ENCODE results near the gene LSP1.
A peak's percentile ranks its signal among the peaks of the same experiment; 100 is the strongest.

LSP1 gene

GRCh38 chr11:1828542-1828941 is 24.3 kb upstream of the LSP1 start:
- Mint-ChIP-seq H3K4me1 (no peaks in the 10 kb centered on the region), H3K36me3 (no peaks in the 10 kb centered on the region), H3K27ac (no peak overlapping the region), H3K4me3 (no peak overlapping the region), H3K9me3 (no peaks in the 10 kb centered on the region), H3K27me3 (peaks cover 51% of the 10 kb centered on the region)
- no peak for DNase-seq
- CTCF ChIA-PET: interaction anchor here (1.3 to 10.0 kb wide), 3 partner anchors 121 to 176 kb away, joined by 4 to 341 read pairs (median 8); no protein-coding TSS in a partner anchor

- no peaks in the 10 kb centered on the region for H3K36me3 Mint-ChIP-seq
- no peaks in the 10 kb centered on the region for H3K4me1 Mint-ChIP-seq
- no peak overlapping the region for H3K4me3 Mint-ChIP-seq
- CTCF ChIA-PET: interaction anchor here (1.3 to 10.0 kb wide), 3 partner anchors 122 to 176 kb away, joined by 4 to 341 read pairs (median 8); no protein-coding TSS in a partner anchor
- no peak for DNase-seq
- no peak overlapping the region for H3K27ac Mint-ChIP-seq
- H3K27me3 Mint-ChIP-seq: peaks cover 58% of the 10 kb centered on the region
- H3K9me3 Mint-ChIP-seq: no peaks in the 10 kb centered on the region
These were observed 23.7 kb upstream of the LSP1 start for GRCh38 chr11:1829039-1829820.

DNA sequence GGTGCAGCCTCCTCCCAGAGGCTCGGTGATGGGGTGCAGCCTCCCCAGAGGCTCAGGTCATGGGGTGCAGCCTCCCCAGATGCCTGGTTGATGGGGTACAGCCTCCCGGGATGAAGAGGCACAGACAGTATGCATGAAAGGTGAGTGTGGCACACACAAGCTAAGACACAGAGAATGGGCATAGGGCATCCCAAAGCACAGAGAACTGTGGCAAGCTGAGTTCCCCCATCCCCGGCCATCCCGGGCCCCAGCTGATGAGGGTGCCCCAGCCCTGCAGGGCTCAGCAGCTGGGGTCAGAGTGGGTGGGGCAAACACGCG is 22.9 kb upstream of the LSP1 start:
- Mint-ChIP-seq H3K4me3 (no peak overlapping the region), H3K9me3 (no peaks in the 10 kb centered on the region), H3K4me1 (no peaks in the 10 kb centered on the region), H3K36me3 (no peaks in the 10 kb centered on the region), H3K27ac (no peak overlapping the region), H3K27me3 (peaks cover 60% of the 10 kb centered on the region)
- no peak for DNase-seq
- CTCF ChIA-PET: interaction anchor here (0.7 to 10.0 kb wide), 3 partner anchors 120 to 177 kb away, joined by 3 to 341 read pairs (median 7); no protein-coding TSS in a partner anchor

DNA sequence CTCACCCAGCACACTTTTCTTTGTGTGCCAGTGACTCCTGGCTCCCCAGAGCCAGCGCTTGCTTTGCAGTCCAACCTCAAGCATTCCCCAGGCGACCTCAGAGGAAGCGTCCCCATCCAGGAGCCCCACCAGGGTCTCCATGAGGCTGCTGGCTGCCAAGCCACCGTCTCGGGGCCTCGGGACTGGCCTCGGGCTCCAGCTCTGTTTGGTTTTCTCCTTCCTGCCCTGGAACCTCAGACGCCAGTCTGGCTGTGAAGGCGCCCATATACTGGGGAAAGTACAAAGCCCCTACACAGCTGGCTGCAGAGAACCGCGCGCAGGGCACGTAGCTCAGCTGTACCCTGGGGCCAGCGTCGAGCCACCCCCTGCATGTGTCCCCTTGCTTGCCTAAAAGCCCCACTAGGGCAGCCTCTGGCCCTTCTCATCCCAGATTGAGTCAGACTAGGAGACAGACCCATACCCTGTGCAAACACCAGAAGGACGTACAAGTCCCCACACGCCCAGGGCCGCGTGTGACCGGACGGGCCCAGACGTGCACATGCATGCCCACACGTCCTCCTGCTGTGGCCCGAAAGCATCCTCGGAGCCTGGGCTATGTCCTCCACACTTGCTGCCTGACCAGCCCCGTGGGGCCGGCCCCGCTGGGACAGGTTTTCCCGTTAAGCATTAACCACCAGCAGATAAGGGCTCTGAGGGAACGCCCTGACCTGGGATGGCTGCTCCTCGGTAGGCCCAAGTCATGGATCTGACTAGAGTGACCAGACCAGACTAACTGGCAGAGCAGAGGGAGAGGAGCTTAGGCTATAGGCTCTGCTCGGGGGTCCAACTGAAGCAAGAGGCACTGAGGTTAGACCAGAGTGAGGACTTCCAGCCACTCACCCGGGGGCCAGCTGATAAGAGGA is 22.3 kb upstream of the LSP1 start:
- DNase-seq: no peak
- CTCF ChIA-PET: interaction anchor here (0.6 to 10.0 kb wide), 9 partner anchors 11 to 191 kb away, joined by 3 to 341 read pairs (median 4); partner anchors contain the start of gene IFITM10
- H3K27ac Mint-ChIP-seq: no peak overlapping the region

GRCh38 chr11:1831338-1832210 is 21.3 kb upstream of the LSP1 start:
- CTCF ChIA-PET: interaction anchor here (0.7 to 10.0 kb wide), 20 partner anchors 9 to 319 kb away, joined by 3 to 341 read pairs (median 6); partner anchors contain the start of gene IFITM10
- Mint-ChIP-seq H3K27ac (no peak overlapping the region), H3K9me3 (no peaks in the 10 kb centered on the region), H3K4me3 (no peak overlapping the region), H3K27me3 (peaks cover 63% of the 10 kb centered on the region), H3K4me1 (no peaks in the 10 kb centered on the region), H3K36me3 (no peaks in the 10 kb centered on the region)
- no peak for DNase-seq

More for the DNA sequence above, 22.3 kb upstream of the LSP1 start:
- H3K36me3 Mint-ChIP-seq: no peaks in the 10 kb centered on the region
- H3K27me3 Mint-ChIP-seq: peaks cover 63% of the 10 kb centered on the region
- H3K4me3 Mint-ChIP-seq: no peak overlapping the region
- H3K4me1 Mint-ChIP-seq: no peaks in the 10 kb centered on the region
- H3K9me3 Mint-ChIP-seq: no peaks in the 10 kb centered on the region

DNA sequence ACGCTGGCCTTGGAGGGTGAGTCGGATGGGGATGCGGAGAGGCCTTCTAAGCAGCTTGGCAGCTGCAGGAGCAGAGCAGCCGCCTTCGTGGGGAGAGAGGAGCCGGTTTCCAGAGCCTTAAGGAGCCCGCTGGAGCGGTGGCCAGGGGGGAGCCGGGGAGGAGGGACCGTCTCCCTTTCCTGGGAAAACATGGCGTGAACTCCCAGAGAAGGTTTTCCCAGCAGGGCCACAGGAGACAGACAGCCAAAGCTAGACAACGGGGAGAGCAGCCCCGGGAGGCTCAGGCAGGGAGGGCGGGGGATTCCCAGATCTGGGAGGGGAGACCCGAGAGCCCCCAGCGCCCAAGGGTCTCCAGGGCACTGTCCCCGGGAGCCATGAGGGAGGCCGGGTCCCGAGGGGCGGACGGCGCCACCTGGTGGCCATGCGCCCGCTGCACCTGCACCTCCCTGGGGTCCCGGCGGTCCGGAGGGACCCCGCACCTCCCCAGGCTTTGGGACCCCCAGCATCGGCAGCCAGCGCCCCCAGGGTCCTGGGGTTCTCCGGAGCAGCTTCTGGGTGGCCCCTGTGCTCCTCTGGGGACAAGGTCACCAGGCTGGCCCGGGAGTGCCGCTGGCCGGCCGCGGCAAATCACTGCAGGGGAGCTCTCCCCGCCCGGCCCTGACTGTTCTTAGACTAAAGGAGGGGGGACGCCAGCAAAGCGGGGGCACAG is 20.5 kb upstream of the LSP1 start:
- Mint-ChIP-seq H3K27me3 (peaks cover 63% of the 10 kb centered on the region), H3K4me1 (no peaks in the 10 kb centered on the region), H3K9me3 (no peaks in the 10 kb centered on the region), H3K4me3 (no peak overlapping the region), H3K36me3 (no peaks in the 10 kb centered on the region), H3K27ac (no peak overlapping the region)
- CTCF ChIA-PET: interaction anchor here (0.8 to 10.0 kb wide), 35 partner anchors 9 to 322 kb away, joined by 3 to 341 read pairs (median 6); partner anchors contain the start of gene KRTAP5-6
- DNase-seq: peak; percentile 72

- H3K27ac Mint-ChIP-seq: no peak overlapping the region
- peaks cover 4% of the 10 kb centered on the region for H3K4me1 Mint-ChIP-seq
- CTCF ChIA-PET: interaction anchor here (0.8 to 10.0 kb wide), 41 partner anchors 8 to 323 kb away, joined by 3 to 341 read pairs (median 5); partner anchors contain the start of genes KRTAP5-6 and LSP1
- no peaks in the 10 kb centered on the region for H3K36me3 Mint-ChIP-seq
- H3K27me3 Mint-ChIP-seq: peaks cover 58% of the 10 kb centered on the region
- DNase-seq: no peak
- no peak overlapping the region for H3K4me3 Mint-ChIP-seq
- H3K9me3 Mint-ChIP-seq: no peaks in the 10 kb centered on the region
These were observed 20.0 kb upstream of the LSP1 start for GRCh38 chr11:1832920-1833295.

DNA sequence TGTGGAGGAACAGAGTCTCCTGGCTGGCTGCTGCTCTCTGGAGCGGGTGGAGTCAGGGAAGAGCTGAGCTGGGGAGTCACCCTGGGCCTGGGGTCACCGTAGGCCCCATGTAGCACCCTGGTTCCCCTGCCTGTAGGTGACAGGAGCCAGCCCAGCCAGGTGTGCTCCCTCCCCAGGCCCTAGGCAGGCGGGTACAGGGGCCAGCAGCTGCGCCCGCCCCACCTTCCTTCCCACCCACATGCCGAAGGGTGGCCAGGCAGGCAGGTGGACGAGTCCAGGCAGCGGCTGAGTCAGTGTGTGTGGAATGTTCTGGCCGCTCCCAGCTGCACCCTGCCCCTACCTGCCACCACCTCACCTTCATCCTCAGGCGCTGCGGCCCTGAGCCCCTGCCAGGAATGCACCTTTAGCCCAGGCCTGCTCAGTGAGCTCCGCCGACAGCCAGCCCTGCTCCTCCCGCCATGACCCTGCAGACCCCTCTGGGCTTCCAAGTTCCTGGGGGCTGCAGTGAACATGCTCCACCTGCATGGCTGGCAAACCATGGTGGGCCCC is 18.7 kb upstream of the LSP1 start:
- DNase-seq: no peak
- H3K36me3 Mint-ChIP-seq: no peaks in the 10 kb centered on the region
- H3K27me3 Mint-ChIP-seq: peaks cover 48% of the 10 kb centered on the region
- H3K4me3 Mint-ChIP-seq: no peak overlapping the region
- peaks cover 4% of the 10 kb centered on the region for H3K4me1 Mint-ChIP-seq
- H3K27ac Mint-ChIP-seq: no peak overlapping the region
- CTCF ChIA-PET: interaction anchor here (0.6 to 10.0 kb wide), 27 partner anchors 8 to 320 kb away, joined by 3 to 341 read pairs (median 5); partner anchors contain the start of genes KRTAP5-6 and LSP1
- H3K9me3 Mint-ChIP-seq: no peaks in the 10 kb centered on the region

GRCh38 chr11:1834779-1835670 is 17.9 kb upstream of the LSP1 start, which contains the start of gene SYT8:
TSS of gene SYT8 (plus strand) at chr11:1834990. CDS start at chr11:1835106, 116 bp downstream.
- Mint-ChIP-seq H3K9me3 (no peaks in the 10 kb centered on the region), H3K4me1 (peaks cover 9% of the 10 kb centered on the region), H3K36me3 (no peaks in the 10 kb centered on the region), H3K4me3 (no peak within 1 kb of the TSS), H3K27ac (no peak within 1 kb of the TSS), H3K27me3 (peaks cover 43% of the 10 kb centered on the region)
- no peak for DNase-seq
- CTCF ChIA-PET: interaction anchor here (1.2 to 10.0 kb wide), 9 partner anchors 11 to 316 kb away, joined by 3 to 341 read pairs (median 32); partner anchors contain the start of gene KRTAP5-6

DNA sequence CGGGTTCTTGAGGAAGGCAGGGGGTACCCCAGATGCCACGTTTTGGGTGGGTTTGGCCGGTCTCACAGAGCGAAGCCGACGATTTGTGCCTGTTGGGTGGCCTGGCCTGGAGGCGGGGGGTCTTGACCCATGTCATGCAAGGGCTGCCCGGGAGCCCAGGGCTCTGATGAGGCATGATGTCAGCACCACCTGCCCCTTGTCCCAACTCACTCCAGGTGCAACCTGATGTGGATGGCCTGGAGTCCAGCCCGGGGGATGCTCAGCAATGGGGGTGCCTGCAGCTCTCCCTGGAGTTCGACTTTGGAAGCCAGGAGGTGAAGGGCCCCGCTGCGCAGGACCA is 17.2 kb upstream of the LSP1 start:
- H3K9me3 Mint-ChIP-seq: no peaks in the 10 kb centered on the region

DNA sequence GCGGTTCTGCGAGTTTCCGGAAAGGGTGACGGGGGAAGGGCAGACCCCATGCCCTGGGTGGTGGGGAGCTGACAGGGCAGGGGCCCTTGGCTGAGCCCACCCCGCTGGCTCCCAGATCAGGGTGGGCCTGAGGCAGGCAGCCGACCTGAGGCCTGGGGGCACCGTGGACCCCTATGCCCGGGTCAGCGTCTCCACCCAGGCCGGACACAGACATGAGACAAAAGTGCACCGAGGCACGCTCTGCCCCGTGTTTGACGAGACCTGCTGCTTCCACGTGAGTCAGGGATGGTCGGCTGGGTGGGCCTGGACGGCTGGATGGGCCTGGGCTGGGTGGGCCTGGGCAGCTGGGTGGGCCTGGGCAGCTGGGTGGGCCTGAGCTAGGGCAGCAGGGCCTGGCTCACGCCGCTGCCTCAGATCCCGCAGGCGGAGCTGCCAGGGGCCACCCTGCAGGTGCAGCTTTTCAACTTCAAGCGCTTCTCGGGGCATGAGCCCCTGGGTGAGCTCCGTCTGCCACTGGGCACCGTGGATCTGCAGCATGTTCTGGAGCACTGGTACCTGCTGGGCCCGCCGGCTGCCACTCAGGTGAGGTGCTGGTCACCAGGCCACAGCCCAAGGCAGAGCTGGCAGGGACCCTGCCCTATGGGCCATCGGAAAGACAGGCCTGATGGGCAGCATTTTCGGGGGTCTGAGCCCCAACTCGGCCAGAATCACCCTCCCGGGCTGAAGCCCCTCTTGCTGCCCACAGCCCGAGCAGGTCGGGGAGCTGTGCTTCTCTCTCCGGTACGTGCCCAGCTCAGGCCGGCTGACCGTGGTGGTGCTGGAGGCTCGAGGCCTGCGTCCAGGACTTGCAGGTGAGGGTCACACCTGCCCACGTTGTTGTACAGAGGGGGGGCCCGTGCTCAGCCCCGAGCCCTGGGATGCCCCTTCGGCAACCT is 16.6 kb upstream of the LSP1 start:
- H3K4me3 Mint-ChIP-seq: no peak overlapping the region
- H3K27me3 Mint-ChIP-seq: peaks cover 34% of the 10 kb centered on the region
- CTCF ChIA-PET: interaction anchor here (0.8 to 10.0 kb wide), 11 partner anchors 12 to 318 kb away, joined by 3 to 341 read pairs (median 5); no protein-coding TSS in a partner anchor
- peaks cover 10% of the 10 kb centered on the region for H3K4me1 Mint-ChIP-seq
- no peak for DNase-seq
- H3K27ac Mint-ChIP-seq: no peak overlapping the region
- no peaks in the 10 kb centered on the region for H3K36me3 Mint-ChIP-seq
- no peaks in the 10 kb centered on the region for H3K9me3 Mint-ChIP-seq

More for the DNA sequence above, 17.2 kb upstream of the LSP1 start:
- H3K27me3 Mint-ChIP-seq: peaks cover 37% of the 10 kb centered on the region
- no peak overlapping the region for H3K27ac Mint-ChIP-seq
- H3K4me3 Mint-ChIP-seq: no peak overlapping the region
- no peak for DNase-seq
- no peaks in the 10 kb centered on the region for H3K36me3 Mint-ChIP-seq
- CTCF ChIA-PET: interaction anchor here (0.8 to 10.0 kb wide), 9 partner anchors 46 to 318 kb away, joined by 3 to 341 read pairs (median 5); no protein-coding TSS in a partner anchor
- H3K4me1 Mint-ChIP-seq: peaks cover 10% of the 10 kb centered on the region
